HG03565 (cell line): ENCODE data around the gene KLHL14.
A peak's percentile ranks its signal among the peaks of the same experiment; 100 is the strongest.

Source experiments
- ATAC-seq: cut with Tn5 transposase; IDR thresholded peaks from one replicate; pipeline ENCODE4 v1.9.1; 2021; ENCODE audit warnings: mild to moderate bottlenecking, moderate library complexity; ENCODE audit not compliant: unreplicated experiment

KLHL14 gene

DNA sequence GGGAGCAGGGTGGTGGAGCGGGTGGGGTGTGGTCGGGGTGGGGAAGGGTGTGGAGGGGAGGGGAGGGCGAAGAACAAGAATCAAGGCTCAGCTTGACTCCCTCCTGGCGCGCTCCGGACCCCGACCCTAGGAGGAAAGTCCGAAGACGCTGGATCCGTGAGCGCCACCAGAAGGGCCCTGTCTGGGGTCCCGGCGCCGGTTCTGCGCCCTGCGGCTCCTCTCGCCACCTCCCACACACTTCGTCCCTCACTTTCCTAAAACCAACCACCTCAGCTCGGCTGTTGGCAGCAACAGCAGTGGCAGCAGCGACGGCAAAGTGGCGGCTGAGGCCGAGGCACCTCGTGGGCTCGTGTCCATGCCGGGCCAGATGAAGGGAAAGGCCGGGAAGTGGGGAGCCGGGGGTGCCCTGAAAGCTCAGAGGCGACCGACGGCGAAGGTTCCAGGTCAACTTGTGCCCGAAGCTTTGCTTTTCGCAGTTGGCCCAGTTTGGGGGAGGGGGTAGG, 2.1 kb downstream of the KLHL14 start:
- no peak for ATAC-seq

DNA sequence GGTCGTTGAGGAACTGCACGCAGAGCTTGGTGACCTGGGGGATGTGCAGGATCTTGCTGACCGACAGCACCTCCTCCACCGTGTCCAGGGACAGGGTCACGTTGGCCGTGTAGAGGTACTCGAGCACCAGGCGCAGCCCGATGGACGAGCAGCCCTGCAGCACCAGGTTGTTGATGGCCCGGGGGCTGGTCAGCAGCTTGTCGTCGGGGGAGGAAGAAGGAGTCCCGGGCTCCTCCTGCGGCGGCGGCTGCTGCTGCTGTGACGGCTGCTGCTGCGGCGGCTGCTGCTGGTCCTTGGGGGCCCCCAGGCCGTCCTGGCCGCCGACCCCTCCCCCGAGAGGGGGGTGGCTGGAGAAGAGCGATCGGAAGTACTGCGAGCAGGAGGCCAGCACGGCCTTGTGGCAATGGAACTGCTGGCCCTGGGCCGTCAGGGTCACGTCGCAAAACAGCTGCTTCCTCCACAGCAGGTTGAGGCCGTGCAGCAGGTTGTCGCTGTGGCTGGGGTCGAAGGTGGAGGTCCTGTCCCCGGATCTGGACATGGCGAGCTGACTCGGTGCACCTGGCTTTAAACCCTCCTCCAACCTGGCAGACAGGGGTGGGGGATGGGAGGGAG, 2.7 kb downstream of the KLHL14 start:
- no peak for ATAC-seq

DNA sequence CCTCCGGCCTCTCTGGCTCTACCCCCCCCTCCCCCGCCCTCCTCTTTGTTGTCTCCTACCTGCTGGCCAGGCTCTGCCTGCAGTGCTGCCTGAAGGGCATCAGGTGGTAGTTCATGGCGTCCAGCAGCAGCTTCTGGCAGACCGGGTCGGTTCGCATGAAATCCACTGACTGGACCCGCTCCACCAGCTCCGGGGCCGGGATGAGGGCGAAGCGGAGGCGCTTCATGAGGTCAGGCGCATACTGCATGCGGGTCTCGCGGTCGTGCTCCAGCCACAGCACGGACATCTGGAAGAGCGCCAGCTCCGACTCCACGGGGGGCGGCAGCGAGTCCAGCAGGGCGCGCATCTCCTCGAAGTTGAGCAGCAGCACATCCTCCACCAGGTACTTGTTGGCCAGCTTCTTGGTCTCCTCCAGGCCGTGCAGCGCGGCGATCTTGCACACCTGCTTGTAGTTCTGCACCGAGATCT, 3.2 kb downstream of the KLHL14 start:
- no peak for ATAC-seq

DNA sequence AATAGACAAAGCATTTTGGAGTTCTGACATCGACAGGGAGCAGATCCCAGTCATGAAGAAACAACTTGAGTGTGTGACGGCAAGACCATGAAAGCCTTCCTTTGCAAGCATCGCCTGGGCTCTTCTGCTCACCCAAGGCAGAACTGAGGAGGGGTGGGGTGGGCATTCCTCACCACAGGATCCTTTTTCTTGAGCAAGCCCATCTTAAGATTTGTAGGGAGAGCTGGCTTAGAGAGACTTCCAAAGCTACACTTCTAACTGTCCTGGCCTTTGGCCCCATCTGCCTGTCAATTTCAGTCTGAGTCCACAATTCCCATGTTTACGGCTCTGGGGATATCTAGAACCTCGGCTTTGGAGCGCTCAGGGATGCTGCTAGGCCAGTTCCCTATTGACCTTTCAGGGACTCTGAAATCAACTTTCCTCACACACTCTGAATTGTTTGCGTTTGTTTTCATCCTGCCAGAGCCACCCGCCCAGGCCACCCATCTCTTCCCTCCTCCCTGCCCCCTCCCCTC, 3.7 kb downstream of the KLHL14 start:
- no peak for ATAC-seq

DNA sequence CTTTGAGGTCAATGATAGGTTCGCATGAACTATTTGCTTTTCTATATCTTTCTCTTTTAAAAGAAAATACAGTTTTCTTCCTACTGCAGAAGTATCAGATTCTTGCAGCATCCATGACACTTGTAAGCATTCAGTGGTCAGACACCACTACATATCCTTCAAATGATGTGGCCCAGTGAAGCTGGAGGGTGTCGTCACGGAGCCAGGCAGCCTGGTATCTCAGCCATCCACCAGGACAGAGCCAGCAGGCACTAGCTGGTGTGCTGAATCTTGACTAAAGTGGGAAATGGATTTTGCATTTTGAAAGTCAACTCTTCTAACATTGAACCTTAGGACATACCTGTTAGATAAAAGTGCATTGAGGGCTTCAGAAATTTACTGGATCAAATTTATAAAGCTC, 5.4 kb downstream of the KLHL14 start:
- no peak for ATAC-seq

DNA sequence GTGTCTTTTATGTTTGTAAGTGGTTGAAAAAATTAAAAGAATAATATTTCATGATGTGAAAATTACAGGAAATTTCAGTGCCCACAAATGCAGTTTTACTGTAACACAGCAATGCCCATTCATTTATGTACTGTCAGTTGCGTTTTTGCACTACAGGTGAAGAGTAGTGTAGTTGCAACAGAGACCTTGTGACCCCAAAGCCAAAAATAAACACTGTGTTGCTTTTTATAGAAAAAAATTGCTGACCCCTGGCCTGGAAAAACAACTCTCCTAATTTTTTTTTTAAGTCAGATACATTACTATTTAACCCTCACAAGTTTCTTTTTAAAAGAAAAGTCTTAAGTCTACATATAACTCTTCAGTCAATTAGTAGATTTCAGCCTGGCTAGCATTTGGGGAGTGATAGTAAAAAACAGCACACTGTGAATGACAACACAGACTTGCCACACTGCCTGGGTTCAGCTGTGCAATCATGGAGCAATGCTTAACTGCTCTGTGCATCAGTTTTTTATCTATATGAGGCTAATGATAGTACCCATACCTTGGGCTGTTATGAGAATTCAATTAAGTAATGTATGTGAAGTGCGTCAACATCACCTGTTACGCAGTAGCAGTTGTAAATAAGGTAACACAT, 8.1 kb downstream of the KLHL14 start:
- no peak for ATAC-seq

DNA sequence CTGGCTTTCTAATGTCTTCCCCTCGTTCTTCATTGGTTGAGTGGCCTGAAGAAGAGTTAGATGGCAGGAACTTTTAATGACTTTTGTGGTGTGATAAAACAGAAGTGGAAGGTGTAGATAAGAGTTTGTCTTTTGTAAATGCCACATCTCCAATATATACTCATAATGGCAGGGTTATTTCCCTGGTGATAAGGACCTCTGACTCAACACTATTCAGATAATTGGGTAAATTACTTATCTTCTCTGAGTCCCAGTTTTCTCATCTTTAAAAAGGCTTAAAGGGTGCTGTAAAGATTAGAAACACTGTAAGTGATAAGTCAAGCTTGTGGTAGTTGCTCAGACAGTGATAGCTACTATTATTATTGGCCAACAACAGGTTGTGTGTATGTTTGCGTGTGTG, 9.5 kb downstream of the KLHL14 start:
- ATAC-seq: no peak

DNA sequence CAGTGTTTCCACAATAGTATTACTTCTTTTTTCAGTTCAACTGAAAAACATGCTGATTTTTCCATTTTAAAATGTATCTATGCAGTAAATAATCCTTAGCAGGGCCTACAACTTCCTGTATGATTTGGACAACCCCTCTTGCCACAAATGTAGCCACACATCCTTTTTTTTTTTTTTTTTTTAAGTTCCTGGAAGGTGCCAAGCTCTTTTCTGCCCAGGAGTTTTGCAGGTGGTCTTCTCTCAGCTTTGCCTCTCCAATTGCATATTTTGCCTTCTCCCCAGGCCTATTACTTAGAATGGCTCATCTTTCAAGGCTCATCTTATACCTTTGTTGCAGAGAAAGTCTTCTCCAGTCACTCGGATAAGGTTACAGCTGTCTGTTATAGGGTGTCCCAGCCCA, 11.6 kb downstream of the KLHL14 start:
- no peak for ATAC-seq

DNA sequence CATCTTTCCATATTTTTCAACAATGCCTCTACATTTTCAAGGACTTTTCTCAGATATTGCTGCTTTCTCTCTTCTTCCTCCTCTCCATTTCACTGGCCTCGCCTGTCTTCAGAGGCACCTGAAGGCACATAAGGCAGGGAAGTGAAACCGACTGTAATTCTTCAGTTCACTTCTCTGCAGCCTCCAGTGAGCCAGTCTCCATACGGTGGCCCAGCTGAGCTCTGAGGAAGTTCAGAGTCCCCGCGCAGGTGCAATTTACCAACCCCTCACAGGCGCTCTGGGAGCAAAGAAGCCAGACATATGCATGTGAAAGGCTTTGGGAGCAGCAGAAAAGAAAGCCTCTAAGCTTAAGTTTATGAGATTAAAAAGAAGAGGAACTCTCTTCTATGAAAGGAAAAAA, 12.4 kb downstream of the KLHL14 start:
- peak; percentile 98 for ATAC-seq

DNA sequence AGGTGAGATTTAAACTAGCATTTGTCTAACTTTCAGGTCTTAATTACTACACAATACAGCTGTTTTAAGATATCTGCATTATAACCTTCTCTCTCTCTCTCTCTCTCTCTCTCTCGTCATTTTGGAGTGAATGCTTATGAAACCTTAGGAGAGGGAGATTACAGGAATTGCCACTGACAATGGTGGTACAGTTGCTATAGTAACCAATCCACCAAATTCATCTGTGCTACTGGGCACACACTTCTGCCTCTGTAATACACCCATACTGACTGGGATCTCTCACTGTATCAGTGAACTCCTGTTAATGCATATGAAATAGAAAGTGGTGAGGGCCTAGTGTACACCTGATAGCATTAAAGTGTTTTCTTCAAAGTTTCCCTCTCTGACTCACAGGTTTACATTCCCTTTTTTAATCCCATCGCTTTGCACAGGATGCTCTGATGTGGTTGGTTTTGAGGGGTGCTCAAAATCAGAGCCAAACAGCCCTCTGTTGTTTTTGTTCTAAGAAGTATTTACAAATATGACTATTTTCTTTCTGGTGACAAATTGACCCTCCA, 13.1 kb downstream of the KLHL14 start:
- ATAC-seq: no peak

DNA sequence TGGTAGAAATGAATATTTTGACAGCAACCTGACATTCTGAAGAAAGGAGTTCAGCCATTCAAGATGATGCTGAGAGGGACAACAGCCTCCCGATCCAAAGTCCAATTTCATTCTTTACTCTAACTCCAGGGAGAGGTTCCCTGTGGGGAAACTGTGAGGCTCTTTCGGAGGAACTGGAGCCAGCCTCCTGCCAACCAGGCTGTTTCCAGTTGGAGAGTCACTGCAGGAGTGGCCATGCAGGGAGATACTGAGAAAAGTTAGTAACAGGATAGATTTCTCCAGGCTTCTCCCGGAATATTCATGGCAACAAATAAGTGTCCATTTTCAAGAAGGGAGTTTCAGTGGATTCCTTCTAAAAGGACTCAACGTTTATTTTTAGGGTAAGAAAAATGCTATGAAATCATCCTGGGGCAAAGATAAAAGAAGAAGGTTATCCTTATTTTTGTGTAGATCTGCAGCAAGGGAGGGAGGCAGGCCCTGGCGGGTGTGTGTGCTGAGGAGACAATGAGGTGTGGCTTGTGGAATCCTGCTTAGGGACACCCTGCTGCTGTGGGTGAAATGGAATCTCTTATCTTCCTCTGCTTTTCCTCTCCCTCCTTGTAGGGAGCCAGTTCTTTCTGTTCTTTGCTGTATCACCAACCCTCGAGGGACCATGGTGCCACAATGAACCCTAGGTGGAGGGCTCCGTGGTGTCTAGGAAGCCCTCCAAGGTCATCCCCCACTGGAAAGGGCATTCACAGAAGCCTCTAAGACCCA, 18.1 kb downstream of the KLHL14 start:
- no peak for ATAC-seq

DNA sequence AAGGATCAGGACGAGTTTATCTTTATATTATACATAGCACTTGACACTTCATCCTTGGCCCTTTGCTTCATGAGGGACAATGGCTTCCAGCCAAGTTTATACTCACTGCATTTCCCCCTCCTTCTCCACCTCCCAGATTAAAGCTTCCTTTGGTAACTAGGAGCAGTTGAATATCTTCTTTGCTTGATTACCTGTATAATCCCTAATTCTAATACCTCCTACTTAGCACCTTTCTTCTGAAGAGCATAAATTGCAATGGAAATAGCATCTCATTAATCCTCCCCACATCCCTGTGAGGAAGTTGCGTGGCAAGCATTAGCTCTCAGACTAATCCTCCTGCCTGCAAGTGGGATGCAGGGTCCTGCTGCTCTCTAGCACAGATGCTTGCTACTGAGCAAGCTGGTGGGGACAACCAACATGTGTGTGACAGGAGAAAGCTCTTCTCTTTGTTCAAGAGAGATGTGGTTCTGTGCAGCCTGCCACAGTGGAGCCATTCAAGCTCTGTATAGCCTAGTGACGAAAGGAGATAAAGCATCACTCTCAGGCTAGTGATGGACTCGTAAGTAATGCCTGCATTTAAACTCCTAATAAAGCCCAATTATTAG, 19.1 kb downstream of the KLHL14 start:
- ATAC-seq: no peak

DNA sequence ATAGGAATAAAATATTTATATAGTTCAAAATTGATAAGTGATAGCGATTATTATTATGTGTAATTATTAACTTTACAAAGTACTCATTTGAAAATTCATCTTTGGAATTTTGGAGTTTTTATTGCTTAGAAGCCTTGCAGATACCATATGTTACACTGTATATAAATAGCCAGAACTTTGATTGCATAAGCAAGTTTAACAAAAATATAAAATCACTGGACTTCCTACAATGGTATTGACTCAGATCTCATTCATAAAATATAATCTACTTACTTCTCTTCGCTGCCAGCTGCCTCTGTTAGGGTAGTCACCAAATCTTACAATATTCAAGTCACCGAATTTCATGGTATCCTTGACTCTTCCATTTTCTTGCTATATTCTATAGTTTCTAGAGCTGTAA, 22.5 kb downstream of the KLHL14 start:
- no peak for ATAC-seq

DNA sequence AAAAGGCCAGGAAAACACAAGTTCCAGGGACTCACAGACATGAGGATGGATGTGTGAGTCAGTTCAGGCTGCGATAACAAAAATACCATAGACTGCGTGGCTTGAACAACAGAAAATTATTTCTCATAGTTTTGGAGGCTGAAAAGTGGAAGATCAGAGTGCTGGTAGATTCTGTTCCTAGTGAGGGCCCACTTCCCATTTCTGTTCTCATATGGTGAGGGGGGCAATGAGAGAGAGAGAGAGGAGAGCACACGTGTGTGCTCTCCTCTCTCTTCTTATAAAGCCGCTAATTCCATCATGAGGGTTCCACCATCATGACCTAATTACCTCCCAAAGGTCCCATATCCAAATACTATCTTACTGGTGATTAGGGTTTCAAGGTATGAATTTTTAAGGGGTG, 23.0 kb downstream of the KLHL14 start:
- no peak for ATAC-seq

DNA sequence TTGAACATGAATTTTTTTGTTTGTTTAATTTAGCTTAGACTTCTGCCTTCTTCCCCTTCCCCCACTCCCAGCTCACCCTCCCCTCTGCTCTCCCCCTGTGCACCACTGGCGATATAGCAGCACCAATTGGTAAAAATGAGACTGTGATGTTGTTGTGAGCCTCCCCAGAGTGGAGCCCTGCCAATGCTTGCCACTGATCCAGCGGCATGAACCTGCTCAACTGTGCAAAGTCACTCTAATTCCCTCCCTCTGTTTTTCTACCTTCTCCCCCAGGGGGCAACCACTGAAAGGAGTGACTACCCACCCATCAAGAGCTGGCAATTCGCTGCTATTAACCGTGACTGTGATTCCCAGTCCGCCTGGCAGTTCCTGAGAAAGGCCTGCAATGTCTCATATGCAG, 30.2 kb downstream of the KLHL14 start:
- ATAC-seq: no peak

DNA sequence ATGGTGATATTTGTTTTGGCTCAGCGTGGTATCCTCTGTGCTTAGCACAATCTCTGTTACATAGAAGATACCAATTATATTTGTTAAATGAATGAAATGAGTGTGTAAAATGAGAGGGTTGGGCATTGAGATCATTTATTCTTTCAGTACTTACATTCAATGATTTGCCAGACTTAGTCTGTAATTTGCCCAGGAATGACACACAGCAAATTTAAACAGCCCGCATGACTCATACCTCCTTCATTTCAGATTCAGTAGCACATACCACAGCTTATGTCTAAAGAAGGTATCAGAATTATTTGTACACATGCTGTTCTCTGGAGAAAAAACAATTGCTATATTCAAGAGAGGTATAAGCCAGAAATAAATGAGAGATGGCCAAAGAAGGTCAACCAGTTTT, 37.0 kb downstream of the KLHL14 start:
- no peak for ATAC-seq

DNA sequence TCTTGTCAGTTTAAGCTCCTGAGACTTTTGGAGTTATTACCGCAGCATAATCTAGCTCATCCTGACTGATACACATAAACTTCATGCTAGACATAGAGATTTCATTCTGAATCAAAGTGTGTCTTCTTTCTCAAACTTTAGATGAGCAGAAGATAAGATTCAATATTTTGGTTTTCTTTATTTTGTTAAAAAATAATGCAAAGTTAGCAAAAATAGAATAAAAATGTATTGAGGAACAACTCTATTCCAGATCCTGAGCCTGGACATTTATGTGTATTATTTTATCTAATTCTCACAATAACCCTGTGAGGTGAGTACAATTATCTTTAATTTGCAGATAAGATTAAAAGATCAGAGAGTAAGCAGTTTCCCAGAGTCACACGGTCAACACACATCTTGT, 38.4 kb downstream of the KLHL14 start:
- ATAC-seq: no peak

DNA sequence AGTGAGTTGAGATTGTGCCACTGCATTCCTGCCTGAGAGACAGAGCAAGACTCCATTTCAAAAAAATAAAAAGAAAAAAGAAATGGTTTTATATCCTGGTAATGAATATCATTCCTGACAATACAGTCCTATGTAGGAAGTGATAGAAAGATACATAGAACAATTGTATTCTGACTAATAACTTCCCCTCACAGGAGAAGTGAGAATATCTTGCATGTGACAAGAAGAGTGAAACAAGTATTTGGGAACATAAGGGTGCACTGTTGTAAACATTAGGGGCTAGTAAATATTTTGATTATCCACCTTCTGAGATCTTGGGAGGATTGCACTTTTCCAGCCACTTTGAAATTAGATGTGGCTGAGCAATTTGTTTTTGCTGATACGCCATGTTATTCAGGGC, 40.7 kb downstream of the KLHL14 start:
- ATAC-seq: no peak

DNA sequence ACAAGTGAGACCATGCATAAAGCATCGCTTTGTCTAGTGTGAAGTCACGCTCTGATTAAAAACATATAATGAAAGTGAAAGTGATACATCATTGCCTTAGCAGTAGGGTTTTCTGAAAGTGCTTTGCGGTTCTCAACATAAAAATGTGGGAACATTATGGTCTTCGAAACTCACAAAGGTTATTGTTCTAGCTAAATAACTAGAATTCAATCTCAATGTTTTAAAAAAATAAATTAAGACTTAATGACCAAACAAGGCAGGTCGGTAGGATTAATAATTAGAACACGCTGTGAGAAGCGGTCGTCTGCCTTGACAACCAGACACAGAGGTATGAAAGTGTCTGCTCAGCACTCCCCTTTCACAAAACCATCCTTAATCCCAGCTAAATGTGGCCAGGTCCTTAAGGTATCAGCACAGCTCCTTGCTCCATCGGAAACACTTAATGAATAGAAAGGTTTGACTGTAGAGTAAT, 42.2 kb downstream of the KLHL14 start:
- ATAC-seq: peak; percentile 98

DNA sequence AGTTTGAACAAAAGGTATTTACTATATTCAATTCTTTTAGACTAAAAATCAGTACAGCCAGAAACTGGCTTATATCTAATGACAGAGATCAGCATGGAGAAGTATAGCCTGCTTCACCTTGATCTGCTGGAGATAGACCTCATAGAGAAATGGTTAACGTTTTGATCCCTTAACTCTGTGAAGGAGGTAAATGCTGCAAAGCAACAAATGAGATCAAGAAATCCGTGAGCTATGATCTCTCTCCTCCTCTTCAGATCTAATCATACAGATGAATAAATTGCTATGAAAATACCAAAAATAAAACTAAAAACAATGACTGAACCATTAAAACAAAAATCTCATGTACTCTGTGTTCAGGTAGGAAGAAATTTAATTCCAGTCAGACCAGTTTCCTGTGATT, 42.8 kb downstream of the KLHL14 start:
- no peak for ATAC-seq
